IMR-90 (cell line): ENCODE data around the gene AHDC1. TPM values are rescaled to one million over a fixed set of nuclear protein-coding genes. Genes with fewer than 3 reads are reported as not detected.

ENCODE experiments used
- ATAC-seq: fragments of 200-7000 bp; cut with Tn5 transposase; 2 replicates; pipeline ENCODE4 v1.9.1; 2020; ENCODE audit warnings: low read depth, mild to moderate bottlenecking, moderate library complexity
- BruUV-seq: library from RNA; stranded (reverse); fragments of 400-500 nt; replicated peaks from 2 replicates; lab custom pipeline; 2021; lab: Mats Ljungman, UMichigan
- CTCF ChIA-PET: fragments of 300-600 bp; formaldehyde crosslinking; extraction: SDS; loops from one replicate; lab custom pipeline; 2021; ENCODE audit warnings: antibody characterized with exemption; lab: Yijun Ruan, JAX
- POLR2A ChIA-PET: fragments of 300-600 bp; sonication (Branson Sonifier 250); formaldehyde crosslinking; loops from one replicate; lab custom pipeline; 2022; ENCODE audit warnings: antibody characterized with exemption; ENCODE audit not compliant: unreplicated experiment; lab: Charles Lee
- DNase-seq: peaks from one replicate; pipeline ENCODE4 v3.0.0; 2013
- H2AFZ ChIP-seq: replicated peaks from 2 replicates; pipeline ENCODE3; 2013; ENCODE audit warnings: low read length, mild to moderate bottlenecking; ENCODE audit not compliant: poor library complexity
- H2AK5ac ChIP-seq: 2 replicates; pipeline ENCODE4 v1.6.1; 2013; ENCODE audit warnings: low read depth, low read length, inconsistent platforms
- H2AK9ac ChIP-seq: replicated peaks from 2 replicates; pipeline ENCODE3; 2013; ENCODE audit warnings: mild to moderate bottlenecking, low read depth, low read length, moderate library complexity; ENCODE audit not compliant: poor library complexity
- H2BK120ac ChIP-seq: 2 replicates; pipeline ENCODE4 v1.6.1; 2013; ENCODE audit warnings: low read depth, low read length, inconsistent platforms
- H2BK15ac ChIP-seq: 3 replicates; pipeline ENCODE4 v1.6.1; 2013; ENCODE audit warnings: low read depth, low read length, inconsistent platforms
- H2BK20ac ChIP-seq: 2 replicates; pipeline ENCODE4 v1.6.1; 2013; ENCODE audit warnings: low read depth, mild to moderate bottlenecking, inconsistent platforms, low read length, moderate library complexity
- H2BK5ac ChIP-seq: 2 replicates; pipeline ENCODE4 v1.6.1; 2013; ENCODE audit warnings: mild to moderate bottlenecking, low read depth, low read length, inconsistent platforms; ENCODE audit not compliant: poor library complexity, severe bottlenecking
- H3K14ac ChIP-seq: replicated peaks from 2 replicates; pipeline ENCODE4 v1.6.1; 2013; ENCODE audit warnings: low read depth, low read length, inconsistent platforms
- H3K18ac ChIP-seq: 2 replicates; pipeline ENCODE4 v1.6.1; 2013; ENCODE audit warnings: low read depth, low read length, control low read depth
- H3K23ac ChIP-seq: 2 replicates; pipeline ENCODE4 v1.6.1; 2013; ENCODE audit warnings: low read depth, low read length, inconsistent platforms
- H3K27ac ChIP-seq: 2 replicates; pipeline ENCODE4 v1.5.1; 2013; ENCODE audit warnings: mild to moderate bottlenecking, control low read depth, low read length; ENCODE audit not compliant: insufficient read depth
- H3K27me3 ChIP-seq: 2 replicates; pipeline ENCODE4 v1.6.1; 2013; ENCODE audit warnings: low read length; ENCODE audit not compliant: control insufficient read depth, insufficient read depth
- H3K36me3 ChIP-seq: 2 replicates; pipeline ENCODE4 v1.6.1; 2013; ENCODE audit warnings: low read length, mixed read lengths; ENCODE audit not compliant: control insufficient read depth, insufficient read depth
- H3K4ac ChIP-seq: 2 replicates; pipeline ENCODE4 v1.6.1; 2013; ENCODE audit warnings: low read depth, low read length, inconsistent platforms
- H3K4me1 ChIP-seq: 2 replicates; pipeline ENCODE4 v1.6.1; 2013; ENCODE audit warnings: low read length, mixed read lengths; ENCODE audit not compliant: control insufficient read depth, insufficient read depth
- H3K4me2 ChIP-seq: 2 replicates; pipeline ENCODE4 v1.6.1; 2013; ENCODE audit warnings: low read depth, mild to moderate bottlenecking, control low read depth, low read length, moderate library complexity
- H3K4me3 ChIP-seq: 2 replicates; pipeline ENCODE4 v1.5.1; 2013; ENCODE audit warnings: low read depth, mild to moderate bottlenecking, control low read depth, low read length, moderate library complexity; ENCODE audit not compliant: insufficient read depth
- H3K56ac ChIP-seq: 2 replicates; pipeline ENCODE4 v1.6.1; 2013; ENCODE audit warnings: low read length, inconsistent platforms; ENCODE audit not compliant: insufficient read depth; ENCODE audit errors: extremely low read depth
- H3K79me1 ChIP-seq, 2 experiments: 2 replicates each; pipeline ENCODE4 v1.6.1; 2013; ENCODE audit warnings: low read length in 2 of 2, inconsistent platforms in 1 of 2, low read depth in 1 of 2
- H3K9ac ChIP-seq: 2 replicates; pipeline ENCODE4 v1.6.1; 2013; ENCODE audit warnings: low read depth, low read length, control low read depth
- H3K9me1 ChIP-seq: 2 replicates; pipeline ENCODE4 v1.6.1; 2013; ENCODE audit warnings: low read length, inconsistent platforms; ENCODE audit not compliant: insufficient read depth
- H3K9me3 ChIP-seq: 2 replicates; pipeline ENCODE4 v1.6.1; 2013; ENCODE audit warnings: low read length; ENCODE audit not compliant: control insufficient read depth, insufficient read depth
- H4K20me1 ChIP-seq: 2 replicates; pipeline ENCODE4 v1.6.1; 2013; ENCODE audit warnings: low read length, inconsistent platforms; ENCODE audit not compliant: insufficient read depth
- H4K5ac ChIP-seq: 2 replicates; pipeline ENCODE4 v1.6.1; 2013; ENCODE audit warnings: mild to moderate bottlenecking, low read depth, low read length, control low read depth
- H4K8ac ChIP-seq, 2 experiments: 2 replicates each; pipeline ENCODE4 v1.6.1; 2013; ENCODE audit warnings: low read depth in 2 of 2, low read length in 2 of 2, control low read depth in 1 of 2, inconsistent platforms in 1 of 2
- H4K91ac ChIP-seq: 2 replicates; pipeline ENCODE4 v1.6.1; 2013; ENCODE audit warnings: low read depth, low read length, inconsistent platforms; ENCODE audit not compliant: insufficient read depth
- BHLHE40 ChIP-seq: fragments of 150-350 bp; IDR thresholded peaks from 2 replicates; pipeline ENCODE4 v1.6.1; 2016; ENCODE audit warnings: mild to moderate bottlenecking, low read depth, low read length
- CEBPB ChIP-seq: IDR thresholded peaks from 2 replicates; pipeline ENCODE4 v1.6.1; 2012; ENCODE audit warnings: low read depth, low read length, improper control_type of control experiment
- CHD1 ChIP-seq: IDR thresholded peaks from 2 replicates; pipeline ENCODE4 v1.6.1; 2012; ENCODE audit warnings: low read depth, low read length, improper control_type of control experiment
- ELK1 ChIP-seq: fragments of 150-350 bp; IDR thresholded peaks from 2 replicates; pipeline ENCODE4 v1.6.1; 2016; ENCODE audit warnings: low read depth, mild to moderate bottlenecking, low read length, moderate library complexity, borderline replicate concordance
- FOS ChIP-seq: fragments of 150-350 bp; IDR thresholded peaks from 2 replicates; pipeline ENCODE4 v1.6.1; 2016; ENCODE audit warnings: low read depth, low read length
- MAFK ChIP-seq: IDR thresholded peaks from 2 replicates; pipeline ENCODE4 v1.6.1; 2012; ENCODE audit warnings: low read depth, low read length, improper control_type of control experiment
- MAZ ChIP-seq: IDR thresholded peaks from 2 replicates; pipeline ENCODE4 v1.6.1; 2012; ENCODE audit warnings: low read depth, mild to moderate bottlenecking, low read length, improper control_type of control experiment, moderate library complexity, borderline replicate concordance
- NFE2L2 ChIP-seq: fragments of 150-350 bp; IDR thresholded peaks from 2 replicates; pipeline ENCODE4 v1.6.1; 2016; ENCODE audit warnings: low read depth, mild to moderate bottlenecking, low read length
- RFX5 ChIP-seq: IDR thresholded peaks from 2 replicates; pipeline ENCODE4 v1.8.0; 2012; ENCODE audit warnings: low read depth, mild to moderate bottlenecking, low read length, moderate library complexity
- USF2 ChIP-seq: fragments of 150-350 bp; IDR thresholded peaks from 2 replicates; pipeline ENCODE4 v1.6.1; 2017; ENCODE audit warnings: mild to moderate bottlenecking, antibody characterized with exemption, low read length, low read depth
- WGBS, 2 experiments: methylation state at CpG; one replicate each; pipeline versions ENCODE4 v1.1.5 to v1.1.7; 2013; ENCODE audit warnings: missing lambda C conversion rate in 2 of 2; ENCODE audit not compliant: insufficient read length in 1 of 2; ENCODE audit errors: extremely low coverage in 2 of 2; 5-methylcytosine and 5-hydroxymethylcytosine counted together
- dilution Hi-C: fragments of 300-500 bp; cut with HindIII; formaldehyde crosslinking; loops from one replicate; pipeline ENCODE4 v1.14.3; 2018; ENCODE audit warnings: low sequenced_read_pairs; ENCODE audit not compliant: unreplicated experiment
- in situ Hi-C: fragments of 300-500 bp; cut with MboI; formaldehyde crosslinking; loops from 3 replicates; pipeline ENCODE4 v1.14.3; 2019; ENCODE audit warnings: low sequenced_read_pairs, inconsistent platforms, mixed read lengths
- intact Hi-C: fragments of 100-400 bp; cut with micrococcal nuclease; formaldehyde crosslinking; loops from 2 replicates; pipeline ENCODE4 v1.10.0; 2022
- polyA plus RNA-seq, 3 experiments: library from polyadenylated mRNA; depleted of rRNA; stranded (reverse); fragments of >200 nt; gene quantifications; 2 replicates each; pipeline ENCODE4 v1.2.3, GENCODE V29; 2012; ENCODE audit warnings: low replicate concordance in 1 of 3
- total RNA-seq: library from RNA; depleted of rRNA; stranded (reverse); fragments of >200 nt; gene quantifications from 2 replicates; pipeline ENCODE4 v1.2.3, GENCODE V29; 2012

AHDC1 gene
- total and polyA plus RNA-seq, 2 of the 4 experiments (the other 2 are of a cell fraction): 2.0 to 11.6 TPM

DNA sequence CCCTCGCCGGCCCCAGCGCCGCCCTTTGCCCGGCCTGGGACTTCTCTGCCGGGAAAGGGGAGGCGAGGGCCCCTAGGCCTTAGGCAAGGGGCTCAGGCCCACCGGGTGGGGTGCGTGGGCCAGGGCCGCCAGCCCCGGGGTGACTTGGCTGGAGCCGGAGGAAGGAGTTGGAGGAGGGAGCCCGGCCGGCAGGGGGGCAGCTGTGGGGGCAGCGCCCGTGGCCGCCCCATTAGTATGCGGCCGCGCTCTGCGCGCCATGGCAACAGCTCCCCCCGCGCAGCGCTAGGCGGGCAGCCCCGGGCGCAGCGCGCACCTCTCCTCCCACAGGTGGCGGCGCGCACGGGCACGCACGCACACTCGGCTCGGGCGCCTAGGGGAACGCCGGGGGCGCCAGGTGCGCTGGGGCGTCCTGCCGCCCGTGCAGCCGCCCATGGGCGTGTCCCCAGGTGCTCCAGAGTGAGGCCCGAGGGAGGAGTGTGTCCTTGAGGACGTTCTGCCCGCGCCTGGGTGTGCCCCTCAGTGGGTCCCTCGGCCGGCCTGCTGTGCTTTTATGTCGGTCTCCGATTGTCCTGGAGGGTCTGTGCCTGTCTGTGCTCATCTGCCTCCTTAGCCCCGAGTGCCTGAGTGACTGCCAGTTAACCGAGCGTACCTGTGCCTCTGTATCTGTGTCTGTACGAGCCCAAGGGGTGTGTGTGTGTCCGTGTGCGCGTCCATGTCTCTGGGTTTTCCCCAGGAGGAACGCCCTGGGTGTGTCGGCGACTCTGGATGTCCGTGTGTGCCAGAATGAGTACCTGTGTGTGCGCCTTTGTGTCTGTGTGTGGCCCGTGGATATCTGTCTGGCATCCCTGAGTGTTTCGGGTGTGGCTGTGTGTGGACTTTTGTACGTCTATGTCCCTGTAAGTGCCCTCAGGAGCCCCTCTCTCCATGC lies 75.8 kb downstream of the AHDC1 start:
- no peak overlapping the region for H3K56ac ChIP-seq
- peak overlapping the region; percentile 34; the same call in 1 of the 2 replicates for H2BK20ac ChIP-seq
- H3K36me3 ChIP-seq: peaks cover 8% of the 10 kb centered on the region; the same call in 1 of the 2 replicates
- H4K8ac ChIP-seq: peak overlapping the region in 1 of 2 experiments; percentile 80; a peak in 2 of 4 replicates
- no peak overlapping the region for H2BK5ac ChIP-seq
- H3K27ac ChIP-seq: no peak overlapping the region
- no peak for TF ChIP-seq CHD1
- no peak for TF ChIP-seq NFE2L2
- no peak for TF ChIP-seq MAZ
- no peak for TF ChIP-seq ELK1
- no peak for TF ChIP-seq RFX5
- no peak for TF ChIP-seq MAFK
- TF ChIP-seq CEBPB: no peak
- no peak for TF ChIP-seq USF2
- TF ChIP-seq FOS: no peak
- TF ChIP-seq BHLHE40: no peak
- ATAC-seq: no peak
- peak overlapping the region; percentile 83 for H2AK9ac ChIP-seq
- H3K27me3 ChIP-seq: no peaks in the 10 kb centered on the region
- BruUV-seq: no TSS peak
- no peak overlapping the region for H3K4me3 ChIP-seq
- H4K91ac ChIP-seq: 0 out of 2 replicates have a peak overlapping the region, but pooled peaks have one; percentile 57
- H2BK120ac ChIP-seq: peak overlapping the region; percentile 30; the same call in 1 of the 2 replicates
- no peak overlapping the region for H3K9ac ChIP-seq
- in situ Hi-C loops (no loop called here), dilution Hi-C loops (no loop called here), intact Hi-C loops (loop anchor here (1.0 kb wide), 1 partner anchor 110 kb away; no protein-coding TSS in a partner anchor)
- peak overlapping the region; percentile 79 for H2AK5ac ChIP-seq
- H3K18ac ChIP-seq: no peak overlapping the region
- peak overlapping the region; percentile 8 for H3K4ac ChIP-seq
- H3K79me1 ChIP-seq: peaks cover 0 to 18% of the 10 kb centered on the region in 2 experiments; a peak in 2 of 4 replicates
- H2BK15ac ChIP-seq: peak overlapping the region; percentile 41; the same call in 1 of the 3 replicates
- H2AFZ ChIP-seq: peak overlapping the region; percentile 84
- DNase-seq: no peak
- no peak overlapping the region for H3K23ac ChIP-seq
- H4K5ac ChIP-seq: no peak overlapping the region
- CTCF ChIA-PET: no interaction called here
- peaks cover 19% of the 10 kb centered on the region for H3K9me1 ChIP-seq
- H4K20me1 ChIP-seq: no peaks in the 10 kb centered on the region
- H3K14ac ChIP-seq: 0 out of 2 replicates have a peak overlapping the region, but pooled peaks have one; percentile 0
- H3K4me2 ChIP-seq: no peak overlapping the region
- peaks cover 35% of the 10 kb centered on the region for H3K4me1 ChIP-seq
- POLR2A ChIA-PET: no interaction called here
- WGBS, 2 experiments: 31% methylated on average over 49 of the region's 71 CpGs; no CpG with 5 or more reads in 1 of the 2 experiments
- H3K9me3 ChIP-seq: no peaks in the 10 kb centered on the region
